Measurements from ENCODE around the gene CRADD. TPM values are rescaled to one million over a fixed set of nuclear protein-coding genes. Genes with fewer than 3 reads are reported as not detected.
"Not testable (repeated sequence)": the region's sequence is repeated elsewhere in the genome, so short reads cannot be mapped to it uniquely, and the experiment has no call there.

Gene CRADD
- total RNA-seq, 1 donor from 2014 or later: 8.1 TPM

GRCh38 chr12:93785249-93786010 is 108.3 kb downstream of the CRADD start:
- intact Hi-C loops (cut with micrococcal nuclease): loop anchor here (1.0 to 5.0 kb wide), 7 partner anchors 19 to 858 kb away; partner anchors contain the start of genes CRADD, EEA1 and SOCS2

GRCh38 chr12:93786656-93787397 is 109.7 kb downstream of the CRADD start:
- intact Hi-C loops (cut with micrococcal nuclease): loop anchor here (5.0 kb wide), 2 partner anchors 215 to 860 kb away; partner anchors contain the start of genes EEA1 and SOCS2
- Mint-ChIP-seq H3K9me3 (peaks cover 16% of the 10 kb centered on the region), H3K4me3 (no peak overlapping the region), H3K36me3 (ENCODE audit: low read depth) (peaks cover 10% of the 10 kb centered on the region), H3K27ac (no peak overlapping the region), H3K4me1 (peaks cover 49% of the 10 kb centered on the region), H3K27me3 (no peaks in the 10 kb centered on the region)
- DNase-seq: no peak

More at GRCh38 chr12:93785249-93786010, 108.3 kb downstream of the CRADD start:
- peaks cover 53% of the 10 kb centered on the region for H3K4me1 Mint-ChIP-seq
- peak overlapping the region; percentile 88 for H3K27ac Mint-ChIP-seq
- peak overlapping the region; percentile 39 for H3K4me3 Mint-ChIP-seq
- H3K9me3 Mint-ChIP-seq: peaks cover 17% of the 10 kb centered on the region
- no peaks in the 10 kb centered on the region for H3K27me3 Mint-ChIP-seq
- DNase-seq: peak; percentile 84
- peaks cover 13% of the 10 kb centered on the region for H3K36me3 Mint-ChIP-seq (ENCODE audit: low read depth)

GRCh38 chr12:93788853-93789252 is 111.7 kb downstream of the CRADD start:
- peaks cover 10% of the 10 kb centered on the region for H3K36me3 Mint-ChIP-seq (ENCODE audit: low read depth)
- DNase-seq: no peak
- peaks cover 16% of the 10 kb centered on the region for H3K9me3 Mint-ChIP-seq
- H3K4me3 Mint-ChIP-seq: peak overlapping the region; percentile 45
- no peak overlapping the region for H3K27ac Mint-ChIP-seq
- no peaks in the 10 kb centered on the region for H3K27me3 Mint-ChIP-seq
- peaks cover 43% of the 10 kb centered on the region for H3K4me1 Mint-ChIP-seq
- intact Hi-C loops (cut with micrococcal nuclease): loop anchor here (5.0 kb wide), 2 partner anchors 217 to 862 kb away; partner anchors contain the start of genes EEA1 and SOCS2

- Mint-ChIP-seq H3K4me1 (peaks cover 35% of the 10 kb centered on the region), H3K27ac (peak overlapping the region; percentile 73), H3K27me3 (no peaks in the 10 kb centered on the region), H3K36me3 (ENCODE audit: low read depth) (peaks cover 10% of the 10 kb centered on the region), H3K4me3 (no peak overlapping the region), H3K9me3 (peaks cover 16% of the 10 kb centered on the region)
- DNase-seq: no peak
- intact Hi-C loops (cut with micrococcal nuclease): loop anchor here (5.0 kb wide), 2 partner anchors 217 to 862 kb away; partner anchors contain the start of genes EEA1 and SOCS2
Measured at GRCh38 chr12:93789767-93790166, 112.6 kb downstream of the CRADD start.

GRCh38 chr12:93790472-93791152 is 113.4 kb downstream of the CRADD start:
- H3K4me1 Mint-ChIP-seq: peaks cover 28% of the 10 kb centered on the region
- intact Hi-C loops (cut with micrococcal nuclease): no loop called here
- no peak overlapping the region for H3K4me3 Mint-ChIP-seq
- DNase-seq: peak; percentile 64
- H3K27ac Mint-ChIP-seq: no peak overlapping the region
- no peaks in the 10 kb centered on the region for H3K27me3 Mint-ChIP-seq
- H3K36me3 Mint-ChIP-seq (ENCODE audit: low read depth): peaks cover 6% of the 10 kb centered on the region
- peaks cover 16% of the 10 kb centered on the region for H3K9me3 Mint-ChIP-seq

- Mint-ChIP-seq H3K9me3 (peaks cover 13% of the 10 kb centered on the region), H3K4me3 (no peak overlapping the region), H3K4me1 (peaks cover 23% of the 10 kb centered on the region), H3K27ac (no peak overlapping the region), H3K27me3 (no peaks in the 10 kb centered on the region), H3K36me3 (ENCODE audit: low read depth) (peaks cover 3% of the 10 kb centered on the region)
- DNase-seq: no peak
- intact Hi-C loops (cut with micrococcal nuclease): no loop called here
Measured at GRCh38 chr12:93793007-93793406, 115.8 kb downstream of the CRADD start.

- H3K4me3 Mint-ChIP-seq: no peak overlapping the region
- DNase-seq: no peak
- H3K27me3 Mint-ChIP-seq: no peaks in the 10 kb centered on the region
- no peak overlapping the region for H3K27ac Mint-ChIP-seq
- no peaks in the 10 kb centered on the region for H3K36me3 Mint-ChIP-seq (ENCODE audit: low read depth)
- intact Hi-C loops (cut with micrococcal nuclease): no loop called here
- H3K4me1 Mint-ChIP-seq: peaks cover 26% of the 10 kb centered on the region
- H3K9me3 Mint-ChIP-seq: peaks cover 8% of the 10 kb centered on the region
Measured at GRCh38 chr12:93793983-93794382, 116.8 kb downstream of the CRADD start.

GRCh38 chr12:93794738-93795137 is 117.6 kb downstream of the CRADD start:
- Mint-ChIP-seq H3K4me1 (peaks cover 18% of the 10 kb centered on the region), H3K36me3 (ENCODE audit: low read depth) (peaks cover 2% of the 10 kb centered on the region), H3K27ac (no peak overlapping the region), H3K4me3 (no peak overlapping the region), H3K27me3 (no peaks in the 10 kb centered on the region), H3K9me3 (peaks cover 3% of the 10 kb centered on the region)
- intact Hi-C loops (cut with micrococcal nuclease): no loop called here
- no peak for DNase-seq

GRCh38 chr12:93795352-93795751 is 118.2 kb downstream of the CRADD start:
- no peak overlapping the region for H3K4me3 Mint-ChIP-seq

GRCh38 chr12:93796729-93797128 is 119.6 kb downstream of the CRADD start:
- DNase-seq: no peak
- intact Hi-C loops (cut with micrococcal nuclease): no loop called here
- Mint-ChIP-seq H3K27me3 (no peaks in the 10 kb centered on the region), H3K4me3 (no peak overlapping the region), H3K36me3 (ENCODE audit: low read depth) (peaks cover 5% of the 10 kb centered on the region), H3K4me1 (peaks cover 7% of the 10 kb centered on the region), H3K27ac (no peak overlapping the region), H3K9me3 (no peaks in the 10 kb centered on the region)

More at GRCh38 chr12:93795352-93795751, 118.2 kb downstream of the CRADD start:
- no peak overlapping the region for H3K27ac Mint-ChIP-seq
- no peaks in the 10 kb centered on the region for H3K27me3 Mint-ChIP-seq
- intact Hi-C loops (cut with micrococcal nuclease): no loop called here
- H3K9me3 Mint-ChIP-seq: peaks cover 3% of the 10 kb centered on the region
- peaks cover 2% of the 10 kb centered on the region for H3K36me3 Mint-ChIP-seq (ENCODE audit: low read depth)
- no peak for DNase-seq
- H3K4me1 Mint-ChIP-seq: peaks cover 14% of the 10 kb centered on the region

GRCh38 chr12:93798279-93799151 is 121.3 kb downstream of the CRADD start:
- Mint-ChIP-seq H3K4me3 (no peak overlapping the region), H3K4me1 (peaks cover 18% of the 10 kb centered on the region), H3K27ac (no peak overlapping the region), H3K36me3 (ENCODE audit: low read depth) (peaks cover 5% of the 10 kb centered on the region), H3K27me3 (no peaks in the 10 kb centered on the region), H3K9me3 (no peaks in the 10 kb centered on the region)
- DNase-seq: no peak
- intact Hi-C loops (cut with micrococcal nuclease): no loop called here

GRCh38 chr12:93801666-93802065 is 124.5 kb downstream of the CRADD start:
- DNase-seq; H3K27me3 Mint-ChIP-seq; H3K36me3 Mint-ChIP-seq (ENCODE audit: low read depth); H3K4me3 Mint-ChIP-seq; intact Hi-C loops (cut with micrococcal nuclease); H3K9me3 Mint-ChIP-seq; H3K27ac Mint-ChIP-seq: not testable (repeated sequence)
- peaks cover 21% of the 10 kb centered on the region for H3K4me1 Mint-ChIP-seq

GRCh38 chr12:93802293-93802692 is 125.1 kb downstream of the CRADD start:
- Mint-ChIP-seq H3K27ac (no peak overlapping the region), H3K4me3 (no peak overlapping the region), H3K36me3 (ENCODE audit: low read depth) (peaks cover 5% of the 10 kb centered on the region), H3K4me1 (peaks cover 26% of the 10 kb centered on the region), H3K9me3 (no peaks in the 10 kb centered on the region), H3K27me3 (no peaks in the 10 kb centered on the region)
- no peak for DNase-seq
- intact Hi-C loops (cut with micrococcal nuclease): no loop called here

All from activated CD4-positive, alpha-beta T cell treated with anti-CD3 and anti-CD28 coated beads, Interleukin-2, amount 10 ng/mL, durations not matched to agents 24 days and 14 days (primary cell).